ENCODE results near the gene APOBEC4. TPM values are rescaled to one million over a fixed set of nuclear protein-coding genes. Genes with fewer than 3 reads are reported as not detected.

The APOBEC4 gene
- total and polyA plus RNA-seq, 9 of the 15 experiments (the other 6 are each of a cell fraction or from before 2014, with no cell fraction given) = not detected

DNA sequence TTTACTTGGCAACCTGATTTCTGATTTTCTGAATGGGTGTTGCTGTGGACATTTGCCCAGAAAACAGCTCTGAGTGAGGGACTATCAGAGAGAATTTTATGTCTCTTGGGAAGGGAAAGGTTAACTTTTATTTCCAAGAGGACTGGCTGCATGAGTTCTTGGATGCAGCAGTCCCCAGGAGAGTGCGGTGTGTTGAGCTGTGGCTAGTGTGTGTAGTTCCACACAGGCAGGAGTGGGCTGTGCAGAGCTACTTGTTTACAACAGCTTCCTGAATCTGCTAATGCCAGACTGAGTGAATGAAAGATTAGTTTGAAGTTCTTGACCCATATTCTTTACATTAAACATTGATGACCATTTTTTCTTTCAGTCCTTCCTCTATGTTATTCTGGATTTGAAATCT, 41.0 kb upstream of the APOBEC4 start:
- no peaks in the 10 kb centered on the region; a peak in 3 of 5 replicates for H3K27me3 ChIP-seq (ENCODE audit: control insufficient read depth in 2 of 2, insufficient read depth in 2 of 2, low read length in 2 of 2)
- 0% methylated on average over 1 of the region's 1 CpG for WGBS (ENCODE audit: insufficient coverage, low coverage, missing lambda C conversion rate)
- H3K27ac ChIP-seq (ENCODE audit: extremely low read depth, low read depth, low read length) = no peak overlapping the region
- no TSS peak for BruUV-seq (replicated peaks)
- TF ChIP-seq HNRNPUL1 (IDR thresholded peaks at IDR 0.05; ENCODE audit: low read length) (no peak), ETS2 (tag; IDR thresholded peaks at IDR 0.05; ENCODE audit: borderline replicate concordance, poor library complexity, severe bottlenecking) (no peak), ZNF239 (CRISPR knock-in tag; IDR thresholded peaks at IDR 0.05) (no peak), SIN3A (IDR thresholded peaks at IDR 0.05; ENCODE audit: borderline replicate concordance in 2 of 2, control insufficient read depth in 1 of 2, low read depth in 2 of 2, low read length in 2 of 2) (no peak), EGR1 (conservative IDR thresholded peaks at IDR 0.05) (no peak), TCF7 (IDR thresholded peaks at IDR 0.05; ENCODE audit: borderline replicate concordance) (no peak), ASH1L (IDR thresholded peaks at IDR 0.05; ENCODE audit: borderline replicate concordance, low read depth, partially characterized antibody) (no peak), ZNF699 (CRISPR knock-in tag; IDR thresholded peaks at IDR 0.05; ENCODE audit: insufficient replicate concordance) (no peak), HDAC6 (IDR thresholded peaks at IDR 0.05; ENCODE audit: low read depth, low read length) (no peak), RAD51 (IDR thresholded peaks at IDR 0.05; ENCODE audit: borderline replicate concordance, low read depth) (no peak), MEF2D (tag; conservative IDR thresholded peaks at IDR 0.05; ENCODE audit: low read depth) (no peak), ZFP36 (IDR thresholded peaks at IDR 0.05; ENCODE audit: low read depth, low read length, partially characterized antibody) (no peak), SP1 (CRISPR knock-in tag; IDR thresholded peaks at IDR 0.05) (no peak)
- H3K36me3 ChIP-seq (ENCODE audit: control insufficient read depth, insufficient read depth, low read length) = no peaks in the 10 kb centered on the region
- intact Hi-C loops (cut with micrococcal nuclease) = no loop called here
- DNase-seq (ENCODE audit: extremely low read depth in 1 of 4, low spot score in 3 of 4) = no peak
- POLR2A ChIA-PET = interaction anchor here (0.6 to 1.2 kb wide), 3 partner anchors 9 to 656 kb away, joined by 3 read pairs; no protein-coding TSS in a partner anchor
- no peak overlapping the region for H3K9ac ChIP-seq (ENCODE audit: insufficient read depth in 1 of 2, low read depth in 2 of 2, low read length in 2 of 2)
- CTCF ChIA-PET (ENCODE audit: low intra/inter-chr PET ratio) = no interaction called here
- H3K4me3 ChIP-seq = no peak overlapping the region
- ATAC-seq = no peak
- H3K9me1 ChIP-seq (ENCODE audit: control insufficient read depth, insufficient read depth, low read length) = no peaks in the 10 kb centered on the region
- in situ Hi-C loops (cut with MboI) = no loop called here
- FAIRE-seq = no peak
- no peaks in the 10 kb centered on the region for H3K4me1 ChIP-seq (replicated peaks in 1 of 2; ENCODE audit: control insufficient read depth in 2 of 2, insufficient read depth in 2 of 2, low read length in 2 of 2)
- H2AFZ ChIP-seq (ENCODE audit: low read depth, low read length) = no peak overlapping the region
- no peaks in the 10 kb centered on the region for H3K9me3 ChIP-seq (replicated peaks; ENCODE audit: control insufficient read depth, insufficient read depth, low read depth, low read length)
- no peaks in the 10 kb centered on the region for H3K79me2 ChIP-seq (ENCODE audit: control insufficient read depth, insufficient read depth, low read length)
- H4K20me1 ChIP-seq (replicated peaks; ENCODE audit: control insufficient read depth, insufficient read depth, low read length) = no peaks in the 10 kb centered on the region
- H3K4me2 ChIP-seq (ENCODE audit: insufficient read depth, low read length) = no peak overlapping the region
